ENCODE results near the gene EGLN3.

The EGLN3 gene

GRCh38 chr14:33962016-33962415 is 11.1 kb upstream of the EGLN3 start:
- DNase-seq, result no peak

- no peak for DNase-seq
These were observed 8.8 kb upstream of the EGLN3 start for GRCh38 chr14:33959692-33960151.

- DNase-seq, result no peak
These were observed 7.8 kb upstream of the EGLN3 start for GRCh38 chr14:33958605-33959226.

GRCh38 chr14:33957993-33958392 is 7.1 kb upstream of the EGLN3 start:
- DNase-seq, result no peak

GRCh38 chr14:33957299-33957698 is 6.4 kb upstream of the EGLN3 start:
- no peak for DNase-seq

GRCh38 chr14:33956640-33957039 is 5.8 kb upstream of the EGLN3 start:
- no peak for DNase-seq

- DNase-seq, result no peak
These were observed 3.2 kb upstream of the EGLN3 start for GRCh38 chr14:33954016-33954598.

- no peak for DNase-seq
These were observed 1.7 kb upstream of the EGLN3 start for GRCh38 chr14:33952541-33952940.

- no peak for DNase-seq
These were observed 438 bp upstream of the EGLN3 start for GRCh38 chr14:33951183-33951840.

GRCh38 chr14:33949411-33949893 is 1.4 kb downstream of the EGLN3 start:
- DNase-seq, result no peak

- DNase-seq, result no peak
These were observed 1.9 kb downstream of the EGLN3 start for GRCh38 chr14:33948869-33949408.

GRCh38 chr14:33948145-33948868 is 2.6 kb downstream of the EGLN3 start:
- DNase-seq, result no peak

- DNase-seq, result no peak
These were observed 4.0 kb downstream of the EGLN3 start for GRCh38 chr14:33946679-33947476.

GRCh38 chr14:33945210-33946088 is 5.4 kb downstream of the EGLN3 start:
- no peak for DNase-seq

GRCh38 chr14:33943096-33943883 is 7.6 kb downstream of the EGLN3 start:
- DNase-seq, result no peak

- DNase-seq, result no peak
These were observed 9.2 kb downstream of the EGLN3 start for GRCh38 chr14:33941718-33942117.

GRCh38 chr14:33940561-33941011 is 10.3 kb downstream of the EGLN3 start:
- no peak for DNase-seq

- DNase-seq, result peak; percentile 81
These were observed 12.5 kb downstream of the EGLN3 start for GRCh38 chr14:33938131-33938949.

- DNase-seq, result no peak
These were observed 14.5 kb downstream of the EGLN3 start for GRCh38 chr14:33936391-33936790.
